Peyer's patch (tissue), 4 donors: ENCODE results near the gene TRIM14. TPM values are rescaled to one million over a fixed set of nuclear protein-coding genes. Genes with fewer than 3 reads are reported as not detected.

ENCODE experiments used
- DNase-seq, 3 donors: peaks; one replicate each; pipeline ENCODE4 v3.0.0-alpha.2; 2017 to 2019
- H3K27ac ChIP-seq, 4 donors: fragments of 200-600 bp; sonication (generic); one replicate each; pipeline ENCODE4 v1.5.1; 2016 to 2019
- H3K27me3 ChIP-seq, 2 donors: fragments of 200-600 bp; sonication (generic); one replicate each; pipeline ENCODE4 v1.5.1; 2019
- H3K36me3 ChIP-seq, 3 donors: fragments of 200-600 bp; sonication (generic); one replicate each; pipeline ENCODE4 v1.5.1; 2016 to 2019
- H3K4me1 ChIP-seq, 4 donors: fragments of 200-600 bp; sonication (generic); one replicate each; pipeline ENCODE4 v1.5.1; 2016 to 2019
- H3K4me3 ChIP-seq, 4 donors: fragments of 200-600 bp; sonication (generic); 1 replicate in 3 of 4; 2 replicates in 1 of 4; pipeline ENCODE4 v1.5.1; 2016 to 2019; ENCODE audit warnings: mild to moderate bottlenecking in 1 of 4
- H3K9me3 ChIP-seq, 4 donors: fragments of 200-600 bp; sonication (generic); one replicate each; pipeline ENCODE4 v1.5.1; 2016 to 2019; ENCODE audit warnings: mild to moderate bottlenecking in 1 of 4
- CTCF ChIP-seq, 6 experiments: fragments of 450-650 bp in 4 of 6; fragments of 200-600 bp in 2 of 6; sonication (generic) in 1 of 6; IDR thresholded peaks; one replicate each; pipeline ENCODE4 v1.5.1; 2017 to 2019; ENCODE audit warnings: antibody characterized with exemption in 6 of 6, mild to moderate bottlenecking in 3 of 6, moderate library complexity in 1 of 6
- POLR2A ChIP-seq, 2 donors: fragments of 450-650 bp; IDR thresholded peaks; one replicate each; pipeline ENCODE4 v1.5.1; 2017; ENCODE audit warnings: antibody characterized with exemption in 2 of 2, mild to moderate bottlenecking in 2 of 2, moderate library complexity in 2 of 2
- total RNA-seq, 4 donors: library from RNA; depleted of rRNA; stranded (reverse); fragments of >200 nt; gene quantifications; one replicate each; pipeline ENCODE4 v1.1.0, GENCODE V29; 2016

TRIM14 gene
- total RNA-seq, 4 donors from 2014 or later: 61.1 to 101 (median 72.0) TPM

GRCh38 chr9:98147582-98147981 lies 28.6 kb upstream of the TRIM14 start:
- no peak for DNase-seq
- H3K4me3 ChIP-seq: no peak overlapping the region
- H3K4me1 ChIP-seq: peaks cover 5 to 46% (median 18%) of the 10 kb centered on the region in 4 donors
- H3K27me3 ChIP-seq: no peaks in the 10 kb centered on the region
- H3K36me3 ChIP-seq: peaks cover 0 to 10% (median 0%) of the 10 kb centered on the region in 3 donors
- peak overlapping the region in 3 of 4 donors; percentile 85 to 95 (median 92) for H3K27ac ChIP-seq
- TF ChIP-seq CTCF (IDR thresholded peaks at IDR 0.05) (no peak), POLR2A (IDR thresholded peaks at IDR 0.05) (no peak)
- no peaks in the 10 kb centered on the region for H3K9me3 ChIP-seq

- Histone ChIP-seq H3K9me3 (no peaks in the 10 kb centered on the region), H3K36me3 (peaks cover 0 to 10% (median 0%) of the 10 kb centered on the region in 3 donors), H3K4me1 (peaks cover 5 to 46% (median 21%) of the 10 kb centered on the region in 4 donors), H3K27me3 (no peaks in the 10 kb centered on the region), H3K4me3 (no peak overlapping the region), H3K27ac (peak overlapping the region in 3 of 4 donors; percentile 85 to 95 (median 92))
- DNase-seq: peak; percentile 29 to 93 (median 90)
- TF ChIP-seq POLR2A (IDR thresholded peaks at IDR 0.05) (peak; percentile 8 to 71), CTCF (IDR thresholded peaks at IDR 0.05) (peak in 1 of 6 experiments; percentile 15)
Measured at GRCh38 chr9:98146101-98146991, 27.3 kb upstream of the TRIM14 start.

- peaks cover 0 to 10% (median 0%) of the 10 kb centered on the region in 3 donors for H3K36me3 ChIP-seq
- H3K27me3 ChIP-seq: no peaks in the 10 kb centered on the region
- H3K4me3 ChIP-seq: no peak overlapping the region
- H3K4me1 ChIP-seq: peaks cover 5 to 46% (median 21%) of the 10 kb centered on the region in 4 donors
- DNase-seq: peak in 2 of 3 donors; percentile 39 to 53
- H3K9me3 ChIP-seq: no peaks in the 10 kb centered on the region
- no peak for TF ChIP-seq POLR2A (IDR thresholded peaks at IDR 0.05)
- no peak for TF ChIP-seq CTCF (IDR thresholded peaks at IDR 0.05)
- H3K27ac ChIP-seq: peak overlapping the region in 3 of 4 donors; percentile 85 to 95 (median 92)
Measured at GRCh38 chr9:98144631-98145030, 25.6 kb upstream of the TRIM14 start.

- Histone ChIP-seq H3K9me3 (no peaks in the 10 kb centered on the region), H3K27me3 (no peaks in the 10 kb centered on the region), H3K4me1 (peaks cover 5 to 46% (median 21%) of the 10 kb centered on the region in 4 donors), H3K4me3 (no peak overlapping the region), H3K27ac (peak overlapping the region in 3 of 4 donors; percentile 85 to 95 (median 92)), H3K36me3 (peaks cover 0 to 8% (median 0%) of the 10 kb centered on the region in 3 donors)
- DNase-seq: peak in 2 of 3 donors; percentile 70 to 83
- TF ChIP-seq CTCF (IDR thresholded peaks at IDR 0.05) (no peak), POLR2A (IDR thresholded peaks at IDR 0.05) (peak in 1 of 2 donors; percentile 34)
Measured at GRCh38 chr9:98144076-98144475, 25.1 kb upstream of the TRIM14 start.

GRCh38 chr9:98142925-98143481 lies 24.0 kb upstream of the TRIM14 start:
- no peak for TF ChIP-seq CTCF (IDR thresholded peaks at IDR 0.05)
- TF ChIP-seq POLR2A (IDR thresholded peaks at IDR 0.05): no peak
- Histone ChIP-seq H3K27ac (peak overlapping the region in 3 of 4 donors; percentile 85 to 95 (median 92)), H3K9me3 (no peaks in the 10 kb centered on the region), H3K36me3 (no peaks in the 10 kb centered on the region), H3K4me1 (peaks cover 5 to 46% (median 21%) of the 10 kb centered on the region in 4 donors), H3K27me3 (no peaks in the 10 kb centered on the region), H3K4me3 (no peak overlapping the region)
- DNase-seq: peak in 2 of 3 donors; percentile 44 to 51
